HCT116 (cell line): ENCODE results near the gene LSMEM2. TPM values are rescaled to one million over a fixed set of nuclear protein-coding genes. Genes with fewer than 3 reads are reported as not detected.

Source experiments
- ATAC-seq: fragments of 200-7000 bp; cut with Tn5 transposase; 2 replicates; pipeline ENCODE4 v1.9.1; 2020; ENCODE audit warnings: mild to moderate bottlenecking, moderate library complexity
- BruUV-seq: library from RNA; stranded (reverse); fragments of 400-500 nt; replicated peaks from 2 replicates; lab custom pipeline; 2021; lab: Mats Ljungman, UMichigan
- CTCF ChIA-PET: fragments of 300-600 bp; sonication (Branson Sonifier 250); formaldehyde crosslinking; loops from one replicate; lab custom pipeline; 2021; ENCODE audit warnings: antibody characterized with exemption; lab: Charles Lee
- POLR2A ChIA-PET: fragments of 300-600, 350-600 bp; sonication (Branson Sonifier 250); formaldehyde crosslinking; loops from one replicate; lab custom pipeline; 2021; ENCODE audit warnings: antibody characterized with exemption; lab: Charles Lee
- RAD21 ChIA-PET, 2 experiments: fragments of 300-600 bp; sonication (Branson Sonifier 250); formaldehyde crosslinking; loops; one replicate each; lab custom pipeline; 2023; ENCODE audit warnings: low total read pairs in 2 of 2; ENCODE audit not compliant: uncharacterized antibody in 2 of 2, unreplicated experiment in 2 of 2, low non-redundant PET in 1 of 2; lab: Charles Lee
- DNase-seq: peaks from one replicate; pipeline ENCODE4 v3.0.0-alpha.2; 2010; ENCODE audit warnings: low read depth, low spot score
- H2AFZ ChIP-seq: fragments of 200-600 bp; shearing (Covaris generic), sonication (generic); 2 replicates; pipeline ENCODE4 v1.6.1; 2017; ENCODE audit warnings: low read depth, mixed run types, mixed read lengths, antibody characterized with exemption, low read length; ENCODE audit not compliant: poor library complexity, severe bottlenecking
- H3K27ac ChIP-seq: 2 replicates; pipeline ENCODE4 v1.5.1; 2012; ENCODE audit warnings: low read depth, low read length
- H3K27me3 ChIP-seq: fragments of 200-600 bp; sonication (generic); 2 replicates; pipeline ENCODE4 v1.6.1; 2016; ENCODE audit warnings: mixed run types, low read length, mixed read lengths; ENCODE audit not compliant: insufficient read depth
- H3K36me3 ChIP-seq, 2 experiments: fragments of 200-500 bp in 1 of 2; fragments of 200-600 bp in 1 of 2; sonication (Bioruptor generic) in 1 of 2; sonication (generic) in 1 of 2; 2 replicates each; pipeline versions ENCODE4 v1.5.1 to v1.6.1; 2014 to 2016; ENCODE audit warnings: low read length in 2 of 2, inconsistent platforms in 1 of 2, mixed read lengths in 1 of 2, mixed run types in 1 of 2; ENCODE audit not compliant: insufficient read depth in 2 of 2, control insufficient read depth in 1 of 2
- H3K4me1 ChIP-seq, 2 experiments: fragments of 200-600 bp in 1 of 2; sonication (generic) in 1 of 2; 2 replicates each; pipeline versions ENCODE4 v1.5.1 to v1.6.1; 2012 to 2017; ENCODE audit warnings: low read length in 2 of 2, inconsistent platforms in 1 of 2, mild to moderate bottlenecking in 1 of 2, mixed read lengths in 1 of 2, mixed run types in 1 of 2, moderate library complexity in 1 of 2; ENCODE audit not compliant: insufficient read depth in 2 of 2, control insufficient read depth in 1 of 2
- H3K4me2 ChIP-seq: fragments of 200-600 bp; sonication (generic); 2 replicates; pipeline ENCODE4 v1.6.1; 2017; ENCODE audit warnings: mixed run types, low read length, mixed read lengths
- H3K4me3 ChIP-seq, 2 experiments: fragments of 200-600 bp in 1 of 2; sonication (generic) in 1 of 2; replicated peaks in 1 of 2; 2 replicates each; pipeline ENCODE4 v1.5.1; 2011 to 2016; ENCODE audit warnings: low read length in 2 of 2, control low read depth in 1 of 2, low read depth in 1 of 2, mild to moderate bottlenecking in 1 of 2, mixed read lengths in 1 of 2, mixed run types in 1 of 2
- H3K79me2 ChIP-seq: fragments of 200-600 bp; sonication (generic); 2 replicates; pipeline ENCODE4 v1.6.1; 2017; ENCODE audit warnings: mild to moderate bottlenecking, mixed run types, low read length, moderate library complexity, mixed read lengths; ENCODE audit not compliant: insufficient read depth
- H3K9ac ChIP-seq: fragments of 200-600 bp; sonication (generic); 2 replicates; pipeline ENCODE4 v1.6.1; 2016; ENCODE audit warnings: low read length, mixed read lengths
- H3K9me2 ChIP-seq: fragments of 200-600 bp; sonication (generic), shearing (Covaris generic); 2 replicates; pipeline ENCODE4 v1.6.1; 2017; ENCODE audit warnings: mixed run types, mild to moderate bottlenecking, moderate library complexity; ENCODE audit not compliant: insufficient read depth
- H3K9me3 ChIP-seq, 2 experiments: fragments of 200-500 bp in 1 of 2; fragments of 200-600 bp in 1 of 2; sonication (Bioruptor generic) in 1 of 2; sonication (generic) in 1 of 2; 2 replicates each; pipeline ENCODE4 v1.6.1; 2014 to 2017; ENCODE audit warnings: low read length in 2 of 2, mixed read lengths in 2 of 2, inconsistent platforms in 1 of 2, low read depth in 1 of 2, mild to moderate bottlenecking in 1 of 2, mixed run types in 1 of 2, moderate library complexity in 1 of 2; ENCODE audit not compliant: control insufficient read depth in 1 of 2, insufficient read depth in 1 of 2
- H4K20me1 ChIP-seq: fragments of 200-600 bp; sonication (generic), shearing (Covaris generic); 2 replicates; pipeline ENCODE4 v1.6.1; 2017; ENCODE audit warnings: mixed run types, mild to moderate bottlenecking, moderate library complexity; ENCODE audit not compliant: insufficient read depth
- CEBPB ChIP-seq: IDR thresholded peaks from 2 replicates; pipeline ENCODE4 v1.6.1; 2012; ENCODE audit warnings: low read depth
- EGR1 ChIP-seq: IDR thresholded peaks from 2 replicates; pipeline ENCODE4 v1.6.1; 2012; ENCODE audit warnings: low read depth
- ELF1 ChIP-seq: IDR thresholded peaks from 2 replicates; pipeline ENCODE4 v1.6.1; 2012; ENCODE audit warnings: low read depth, borderline replicate concordance
- EZH2 ChIP-seq: fragments of 200-600 bp; sonication (generic); IDR thresholded peaks from 2 replicates; pipeline ENCODE4 v1.6.1; 2017; ENCODE audit warnings: antibody characterized with exemption, mixed run types
- EZH2phosphoT487 ChIP-seq: fragments of 200-600 bp; IDR thresholded peaks from 2 replicates; pipeline ENCODE4 v1.6.1; 2018; ENCODE audit warnings: antibody characterized with exemption, borderline replicate concordance
- RAD21 ChIP-seq: IDR thresholded peaks from 2 replicates; pipeline ENCODE4 v1.6.1; 2012; ENCODE audit warnings: low read depth, mild to moderate bottlenecking
- SIN3A ChIP-seq: IDR thresholded peaks from 2 replicates; pipeline ENCODE4 v1.6.1; 2012; ENCODE audit warnings: low read depth
- SP1 ChIP-seq: IDR thresholded peaks from 2 replicates; pipeline ENCODE4 v1.6.1; 2012; ENCODE audit warnings: low read depth
- TCF7L2 ChIP-seq: IDR thresholded peaks from 2 replicates; pipeline ENCODE4 v1.7.0; 2011; ENCODE audit warnings: borderline replicate concordance, inconsistent platforms; ENCODE audit not compliant: insufficient read depth, insufficient read length; ENCODE audit errors: extremely low read depth
- ZNF274 ChIP-seq: fragments of 200-500 bp; sonication (Bioruptor generic); IDR thresholded peaks from 2 replicates; pipeline ENCODE4 v1.6.1; 2014; ENCODE audit warnings: mild to moderate bottlenecking, low read depth, low read length, inconsistent platforms
- intact Hi-C: fragments of 100-400 bp; cut with micrococcal nuclease; formaldehyde crosslinking; loops from 2 replicates; pipeline ENCODE4 v1.10.0; 2022
- total RNA-seq: library from RNA; stranded (reverse); gene quantifications from one replicate; pipeline ENCODE4 v1.2.1, GENCODE V29; 2021; ENCODE audit not compliant: unreplicated experiment
- TF ChIP-seq, protein P1 (sequence below): IDR thresholded peaks from 2 replicates; pipeline ENCODE4 v1.6.1; 2011; ENCODE audit warnings: mild to moderate bottlenecking, low read length, moderate library complexity; ENCODE audit not compliant: insufficient replicate concordance; ENCODE audit errors: extremely low read depth

The LSMEM2 gene
- total RNA-seq, 1 experiment from 2014 or later: not detected

DNA sequence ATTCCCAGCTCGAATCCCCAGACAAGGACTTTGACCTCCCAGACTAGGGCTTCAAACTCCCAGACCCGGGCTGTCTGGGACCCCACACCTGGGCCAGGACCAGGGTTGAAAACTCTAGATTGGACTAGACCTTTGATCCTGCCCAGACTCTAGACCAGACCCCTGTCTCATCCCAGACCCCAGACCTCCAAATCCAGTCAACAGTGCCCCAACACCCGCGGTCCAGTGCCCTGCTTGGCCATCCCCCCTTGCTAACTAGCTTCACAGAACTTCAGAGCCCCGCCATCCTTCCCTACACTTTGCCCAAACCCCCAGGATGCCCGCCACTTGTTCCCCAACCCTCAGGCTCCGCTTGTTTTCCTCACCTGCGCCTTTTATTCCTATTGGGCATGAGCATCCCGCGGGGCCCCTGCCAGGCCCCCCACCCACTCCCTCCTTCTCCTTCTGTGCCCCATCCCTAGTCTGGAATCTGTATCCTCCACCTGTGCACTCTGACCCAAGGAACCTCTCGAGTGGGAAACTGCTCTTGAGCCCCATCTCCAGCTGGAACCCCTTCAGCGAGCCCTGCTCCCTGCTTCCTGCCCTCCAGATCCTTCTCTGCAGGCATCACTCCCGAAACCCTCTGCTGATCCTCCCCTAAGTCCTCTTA lies 42.3 kb upstream of the LSMEM2 start (continued):
- TF ChIP-seq SP1: no peak

DNA sequence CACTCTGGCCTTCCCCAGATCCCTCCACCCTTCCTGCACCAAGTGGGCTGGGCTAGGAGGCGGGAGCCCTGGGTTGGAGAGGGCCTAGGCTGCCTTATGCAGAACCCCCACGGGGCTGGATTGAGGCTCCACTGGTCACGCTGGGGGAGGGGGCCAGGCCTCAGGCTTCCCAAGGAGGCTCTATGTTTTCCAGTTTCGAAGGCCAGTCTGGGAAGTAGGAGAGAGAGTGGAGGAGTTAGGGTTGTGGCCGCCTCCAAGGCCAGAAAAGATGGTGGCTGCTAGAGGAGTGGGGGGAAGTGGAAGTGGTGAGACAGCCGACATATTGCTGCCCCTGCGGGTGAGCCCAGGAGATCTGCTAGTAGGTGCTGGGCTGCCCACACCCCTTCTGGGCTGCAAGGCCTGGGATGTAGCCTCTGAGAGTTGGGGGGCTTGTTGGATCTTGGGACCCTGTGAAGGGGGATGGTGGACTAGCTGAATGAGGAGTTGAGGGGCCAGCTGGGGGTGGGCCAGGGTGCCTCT lies 41.7 kb upstream of the LSMEM2 start:
- TF ChIP-seq SP1: no peak
- TF ChIP-seq, protein P1, sequence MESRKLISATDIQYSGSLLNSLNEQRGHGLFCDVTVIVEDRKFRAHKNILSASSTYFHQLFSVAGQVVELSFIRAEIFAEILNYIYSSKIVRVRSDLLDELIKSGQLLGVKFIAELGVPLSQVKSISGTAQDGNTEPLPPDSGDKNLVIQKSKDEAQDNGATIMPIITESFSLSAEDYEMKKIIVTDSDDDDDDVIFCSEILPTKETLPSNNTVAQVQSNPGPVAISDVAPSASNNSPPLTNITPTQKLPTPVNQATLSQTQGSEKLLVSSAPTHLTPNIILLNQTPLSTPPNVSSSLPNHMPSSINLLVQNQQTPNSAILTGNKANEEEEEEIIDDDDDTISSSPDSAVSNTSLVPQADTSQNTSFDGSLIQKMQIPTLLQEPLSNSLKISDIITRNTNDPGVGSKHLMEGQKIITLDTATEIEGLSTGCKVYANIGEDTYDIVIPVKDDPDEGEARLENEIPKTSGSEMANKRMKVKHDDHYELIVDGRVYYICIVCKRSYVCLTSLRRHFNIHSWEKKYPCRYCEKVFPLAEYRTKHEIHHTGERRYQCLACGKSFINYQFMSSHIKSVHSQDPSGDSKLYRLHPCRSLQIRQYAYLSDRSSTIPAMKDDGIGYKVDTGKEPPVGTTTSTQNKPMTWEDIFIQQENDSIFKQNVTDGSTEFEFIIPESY: no peak
- no peak for TF ChIP-seq ELF1
- TF ChIP-seq TCF7L2: no peak
- no peak for TF ChIP-seq EGR1
- TF ChIP-seq ZNF274: no peak
- no peak for TF ChIP-seq RAD21
- TF ChIP-seq EZH2phosphoT487: no peak
- TF ChIP-seq SIN3A: no peak
- no peak for TF ChIP-seq EZH2
- TF ChIP-seq CEBPB: no peak
- ChIA-PET CTCF (interaction anchor here (2.9 kb wide), 1 partner anchor 9 kb away, joined by 26 read pairs; no protein-coding TSS in a partner anchor), RAD21 (no interaction called here), POLR2A (interaction anchor here (3.5 kb wide), 1 partner anchor 10 kb away, joined by 34 read pairs; no protein-coding TSS in a partner anchor)
- ATAC-seq (no peak), DNase-seq (no peak)
- Histone ChIP-seq H4K20me1 (0 out of 2 replicates have a peak, but pooled peaks cover 4% of the 10 kb centered on the region), H3K4me3 (peak overlapping the region; percentile 80 to 89), H3K9ac (peak overlapping the region; percentile 79), H3K27me3 (no peaks in the 10 kb centered on the region), H3K9me3 (no peaks in the 10 kb centered on the region), H3K36me3 (peaks cover 0 to 5% of the 10 kb centered on the region in 2 experiments; a peak in 1 of 4 replicates), H3K27ac (peak overlapping the region; percentile 81), H3K4me2 (peak overlapping the region; percentile 86), H2AFZ (no peak overlapping the region), H3K4me1 (peaks cover 43 to 55% of the 10 kb centered on the region in 2 experiments), H3K9me2 (no peaks in the 10 kb centered on the region), H3K79me2 (peaks cover 59% of the 10 kb centered on the region)
- intact Hi-C loops: no loop called here
- BruUV-seq: TSS peak; percentile 43
